Esophagus muscularis mucosa (tissue), 4 donors: ENCODE data around the gene IL9. TPM values are rescaled to one million over a fixed set of nuclear protein-coding genes. Genes with fewer than 3 reads are reported as not detected.

Source experiments
- DNase-seq: peaks from one replicate; pipeline ENCODE4 v3.0.0-alpha.2; 2017; ENCODE audit errors: extremely low spot score
- H3K27ac ChIP-seq, 4 donors: fragments of 200-600 bp; sonication (generic); replicated peaks in 1 of 4; 1 replicate in 3 of 4; 2 replicates in 1 of 4; pipeline ENCODE4 v1.5.1; 2016 to 2019; ENCODE audit warnings: mild to moderate bottlenecking in 1 of 4
- H3K27me3 ChIP-seq, 4 donors: fragments of 200-600 bp; sonication (generic); one replicate each; pipeline versions ENCODE4 v1.5.1 to v1.6.0; 2016 to 2019
- H3K36me3 ChIP-seq, 4 donors: fragments of 200-600 bp; sonication (generic); one replicate each; pipeline ENCODE4 v1.5.1; 2016 to 2019
- H3K4me1 ChIP-seq, 4 donors: fragments of 200-600 bp; sonication (generic); one replicate each; pipeline ENCODE4 v1.5.1; 2016 to 2019
- H3K4me3 ChIP-seq, 4 donors: fragments of 200-600 bp; sonication (generic); 1 replicate in 2 of 4; 2 replicates in 2 of 4; pipeline ENCODE4 v1.5.1; 2016 to 2019; ENCODE audit warnings: mild to moderate bottlenecking in 4 of 4, moderate library complexity in 1 of 4
- H3K9me3 ChIP-seq, 4 donors: fragments of 200-600 bp; sonication (generic); 1 replicate in 3 of 4; 2 replicates in 1 of 4; pipeline ENCODE4 v1.5.1; 2016 to 2019
- EP300 ChIP-seq: sonication (generic); formaldehyde crosslinking; IDR thresholded peaks from one replicate; pipeline ENCODE4 v1.6.1; 2017; ENCODE audit warnings: antibody characterized with exemption
- POLR2A ChIP-seq: fragments of 450-650 bp; IDR thresholded peaks from one replicate; pipeline ENCODE4 v1.6.1; 2017; ENCODE audit warnings: antibody characterized with exemption, moderate library complexity, mild to moderate bottlenecking, low read depth
- POLR2AphosphoS5 ChIP-seq, 2 donors: sonication (generic); formaldehyde crosslinking; IDR thresholded peaks; one replicate each; pipeline ENCODE4 v1.6.1; 2017; ENCODE audit warnings: antibody characterized with exemption in 2 of 2
- WGBS: methylation state at CpG from one replicate; pipeline ENCODE4 v1.1.5; 2018; 5-methylcytosine and 5-hydroxymethylcytosine counted together
- intact Hi-C: fragments of 100-400 bp; cut with DNase I; formaldehyde crosslinking; loops from one replicate; pipeline ENCODE4 v1.15.1; 2023
- total RNA-seq, 4 donors: library from RNA; depleted of rRNA; stranded (reverse); fragments of >200 nt; gene quantifications; one replicate each; pipeline versions ENCODE4 v1.1.0 to v1.2.1, GENCODE V29; 2016
- TF ChIP-seq, protein P1 (sequence below), 3 experiments: fragments of 200-600 bp in 2 of 3; fragments of 450-650 bp in 1 of 3; sonication (generic) in 2 of 3; IDR thresholded peaks; one replicate each; pipeline ENCODE4 v1.5.1; 2017 to 2019; ENCODE audit warnings: antibody characterized with exemption in 3 of 3, mild to moderate bottlenecking in 2 of 3, moderate library complexity in 1 of 3

Gene IL9
- total RNA-seq, 4 donors from 2014 or later: not detected

- H3K9me3 ChIP-seq: no peaks in the 10 kb centered on the region
- no peak for DNase-seq
- H3K27me3 ChIP-seq: no peaks in the 10 kb centered on the region
- intact Hi-C loops: loop anchor here (5.0 kb wide), 1 partner anchor 231 kb away; no protein-coding TSS in a partner anchor
- no peak overlapping the region for H3K4me3 ChIP-seq
- peaks cover 0 to 6% (median 4%) of the 10 kb centered on the region in 4 donors for H3K4me1 ChIP-seq
- WGBS: 90% methylated on average over 2 of the region's 2 CpGs
- no peaks in the 10 kb centered on the region for H3K36me3 ChIP-seq
- TF ChIP-seq POLR2A: no peak
- TF ChIP-seq EP300: no peak
- TF ChIP-seq, protein P1, sequence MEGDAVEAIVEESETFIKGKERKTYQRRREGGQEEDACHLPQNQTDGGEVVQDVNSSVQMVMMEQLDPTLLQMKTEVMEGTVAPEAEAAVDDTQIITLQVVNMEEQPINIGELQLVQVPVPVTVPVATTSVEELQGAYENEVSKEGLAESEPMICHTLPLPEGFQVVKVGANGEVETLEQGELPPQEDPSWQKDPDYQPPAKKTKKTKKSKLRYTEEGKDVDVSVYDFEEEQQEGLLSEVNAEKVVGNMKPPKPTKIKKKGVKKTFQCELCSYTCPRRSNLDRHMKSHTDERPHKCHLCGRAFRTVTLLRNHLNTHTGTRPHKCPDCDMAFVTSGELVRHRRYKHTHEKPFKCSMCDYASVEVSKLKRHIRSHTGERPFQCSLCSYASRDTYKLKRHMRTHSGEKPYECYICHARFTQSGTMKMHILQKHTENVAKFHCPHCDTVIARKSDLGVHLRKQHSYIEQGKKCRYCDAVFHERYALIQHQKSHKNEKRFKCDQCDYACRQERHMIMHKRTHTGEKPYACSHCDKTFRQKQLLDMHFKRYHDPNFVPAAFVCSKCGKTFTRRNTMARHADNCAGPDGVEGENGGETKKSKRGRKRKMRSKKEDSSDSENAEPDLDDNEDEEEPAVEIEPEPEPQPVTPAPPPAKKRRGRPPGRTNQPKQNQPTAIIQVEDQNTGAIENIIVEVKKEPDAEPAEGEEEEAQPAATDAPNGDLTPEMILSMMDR (IDR thresholded peaks at IDR 0.05): no peak
- TF ChIP-seq POLR2AphosphoS5 (IDR thresholded peaks at IDR 0.05): no peak
- no peak overlapping the region for H3K27ac ChIP-seq
Observed at GRCh38 chr5:135941711-135942110, 46.1 kb upstream of the IL9 start.

DNA sequence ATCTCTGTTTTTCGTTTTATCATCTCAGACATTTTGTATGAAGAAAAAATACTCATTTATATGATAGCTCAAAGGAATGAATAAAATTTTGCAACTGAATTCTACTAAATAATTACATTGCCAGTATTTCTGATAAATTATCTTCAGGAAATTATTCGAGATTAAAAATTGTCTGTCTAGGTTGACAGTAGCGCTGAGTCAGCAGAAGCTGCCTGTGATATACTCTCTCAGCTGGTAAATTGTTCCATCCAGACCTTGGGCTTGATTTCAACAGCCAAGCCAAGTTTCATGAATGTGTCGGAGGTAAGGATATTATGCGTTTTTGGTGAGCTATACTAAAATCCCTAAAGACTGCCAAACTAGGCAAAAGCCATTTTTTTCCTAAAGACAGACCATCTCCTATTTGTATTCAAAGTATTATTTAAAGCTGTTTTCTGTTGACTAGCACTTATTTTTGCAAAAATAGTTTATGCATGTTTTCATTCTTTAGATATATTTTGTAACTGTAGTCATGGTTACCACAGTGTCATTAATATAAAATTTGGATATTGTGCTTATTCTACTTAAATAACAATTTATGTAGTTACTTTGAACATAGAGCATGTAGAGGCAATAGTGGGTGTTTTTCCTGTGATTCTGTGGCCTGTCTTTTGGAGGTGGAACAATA lies 41.7 kb upstream of the IL9 start:
- Histone ChIP-seq H3K4me1 (no peaks in the 10 kb centered on the region), H3K27ac (no peak overlapping the region), H3K4me3 (no peak overlapping the region), H3K9me3 (no peaks in the 10 kb centered on the region), H3K36me3 (no peaks in the 10 kb centered on the region), H3K27me3 (no peaks in the 10 kb centered on the region)
- WGBS: 91% methylated on average over 5 of the region's 5 CpGs
- intact Hi-C loops: no loop called here
- DNase-seq: no peak
- TF ChIP-seq, protein P1 (IDR thresholded peaks at IDR 0.05): no peak
- TF ChIP-seq POLR2AphosphoS5 (IDR thresholded peaks at IDR 0.05) (no peak), POLR2A (no peak), EP300 (no peak)

GRCh38 chr5:135934939-135935338 lies 39.3 kb upstream of the IL9 start:
- no peak overlapping the region for H3K4me3 ChIP-seq
- no peaks in the 10 kb centered on the region for H3K36me3 ChIP-seq
- no peaks in the 10 kb centered on the region for H3K9me3 ChIP-seq
- TF ChIP-seq EP300: no peak
- TF ChIP-seq POLR2AphosphoS5 (IDR thresholded peaks at IDR 0.05): no peak
- TF ChIP-seq POLR2A: no peak
- TF ChIP-seq, protein P1 (IDR thresholded peaks at IDR 0.05): no peak
- intact Hi-C loops: loop anchor here (5.0 kb wide), 1 partner anchor 43 kb away; no protein-coding TSS in a partner anchor
- WGBS: 51% methylated on average over 3 of the region's 3 CpGs
- no peak overlapping the region for H3K27ac ChIP-seq
- H3K4me1 ChIP-seq: peaks cover 5 to 12% (median 9%) of the 10 kb centered on the region in 4 donors
- no peak for DNase-seq
- H3K27me3 ChIP-seq: peaks cover 4 to 15% (median 9%) of the 10 kb centered on the region in 4 donors

DNA sequence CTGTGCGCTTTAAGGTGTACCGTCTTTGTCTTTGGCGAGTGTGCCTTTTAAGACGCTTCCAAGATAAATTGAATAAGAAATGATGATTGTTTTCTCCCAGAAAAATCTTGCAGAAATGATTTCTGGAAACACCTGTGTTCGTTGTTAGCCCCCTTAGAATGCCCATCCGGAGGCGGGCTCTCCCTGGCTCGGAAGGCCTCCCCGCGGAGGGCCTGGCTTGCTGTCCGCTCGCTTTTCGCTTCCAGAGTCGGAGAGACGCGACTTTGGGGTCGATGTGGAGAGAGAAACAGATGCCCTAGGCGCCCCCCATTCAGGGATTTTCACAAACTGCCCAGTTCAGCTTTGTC lies 35.3 kb upstream of the IL9 start:
- Histone ChIP-seq H3K27me3 (peaks cover 5 to 40% (median 16%) of the 10 kb centered on the region in 4 donors), H3K27ac (no peak overlapping the region), H3K36me3 (no peaks in the 10 kb centered on the region), H3K4me1 (peaks cover 6 to 15% (median 12%) of the 10 kb centered on the region in 4 donors), H3K9me3 (no peaks in the 10 kb centered on the region), H3K4me3 (peak overlapping the region in 2 of 4 donors; percentile 49 to 50)
- TF ChIP-seq, protein P1 (IDR thresholded peaks at IDR 0.05): no peak
- TF ChIP-seq EP300 (no peak), POLR2A (no peak), POLR2AphosphoS5 (IDR thresholded peaks at IDR 0.05) (no peak)
- DNase-seq: no peak
- 48% methylated on average over 17 of the region's 18 CpGs for WGBS
- intact Hi-C loops: loop anchor here (5.0 kb wide), 1 partner anchor 39 kb away; no protein-coding TSS in a partner anchor
